Measurements from ENCODE around the gene SPC25. TPM values are rescaled to one million over a fixed set of nuclear protein-coding genes. Genes with fewer than 3 reads are reported as not detected.

Gene SPC25
- total and polyA plus RNA-seq, 9 donors: 0.34 to 2.4 (median 0.84) TPM

- no peak overlapping the region for H3K4me3 ChIP-seq
- TF ChIP-seq CTCF (IDR thresholded peaks at IDR 0.05) (no peak), POLR2A (IDR thresholded peaks at IDR 0.05) (no peak), EP300 (IDR thresholded peaks at IDR 0.05) (no peak)
- no peaks in the 10 kb centered on the region for H3K36me3 ChIP-seq
- 38 to 47% (median 43%) methylated on average over 2 of the region's 2 CpGs for WGBS, 3 donors
- intact Hi-C loops (cut with DNase I): no loop called here
- no peak for DNase-seq
- no peaks in the 10 kb centered on the region for H3K27me3 ChIP-seq
- H3K27ac ChIP-seq: no peak overlapping the region
- H3K9me3 ChIP-seq: no peaks in the 10 kb centered on the region
- H3K4me1 ChIP-seq (ENCODE audit: insufficient read depth): no peaks in the 10 kb centered on the region
These were observed 48.8 kb downstream of the SPC25 start for GRCh38 chr2:168841445-168841844.

GRCh38 chr2:168835969-168836368 lies 54.3 kb downstream of the SPC25 start:
- H3K4me3 ChIP-seq: no peak overlapping the region
- DNase-seq: no peak
- H3K4me1 ChIP-seq (ENCODE audit: insufficient read depth): no peaks in the 10 kb centered on the region
- TF ChIP-seq POLR2A (IDR thresholded peaks at IDR 0.05) (no peak), CTCF (IDR thresholded peaks at IDR 0.05) (no peak), EP300 (IDR thresholded peaks at IDR 0.05) (no peak)
- H3K9me3 ChIP-seq: no peaks in the 10 kb centered on the region
- intact Hi-C loops (cut with DNase I): no loop called here
- 94 to 99% (median 98%) methylated on average over 2 of the region's 2 CpGs for WGBS, 3 donors
- no peaks in the 10 kb centered on the region for H3K27me3 ChIP-seq
- no peak overlapping the region for H3K27ac ChIP-seq
- H3K36me3 ChIP-seq: no peaks in the 10 kb centered on the region

GRCh38 chr2:168831662-168832061 lies 58.6 kb downstream of the SPC25 start:
- Histone ChIP-seq H3K27me3 (no peaks in the 10 kb centered on the region), H3K36me3 (no peaks in the 10 kb centered on the region), H3K9me3 (no peaks in the 10 kb centered on the region), H3K27ac (no peak overlapping the region), H3K4me3 (no peak overlapping the region), H3K4me1 (ENCODE audit: insufficient read depth) (no peaks in the 10 kb centered on the region)
- no peak for TF ChIP-seq CTCF (IDR thresholded peaks at IDR 0.05)
- TF ChIP-seq POLR2A (IDR thresholded peaks at IDR 0.05): no peak
- no peak for TF ChIP-seq EP300 (IDR thresholded peaks at IDR 0.05)
- intact Hi-C loops (cut with DNase I): no loop called here
- DNase-seq: no peak

GRCh38 chr2:168830958-168831357 lies 59.3 kb downstream of the SPC25 start:
- Histone ChIP-seq H3K27me3 (no peaks in the 10 kb centered on the region), H3K4me1 (ENCODE audit: insufficient read depth) (no peaks in the 10 kb centered on the region), H3K4me3 (no peak overlapping the region), H3K9me3 (no peaks in the 10 kb centered on the region), H3K36me3 (no peaks in the 10 kb centered on the region), H3K27ac (no peak overlapping the region)
- no peak for TF ChIP-seq EP300 (IDR thresholded peaks at IDR 0.05)
- no peak for TF ChIP-seq CTCF (IDR thresholded peaks at IDR 0.05)
- TF ChIP-seq POLR2A (IDR thresholded peaks at IDR 0.05): no peak
- DNase-seq: no peak
- intact Hi-C loops (cut with DNase I): no loop called here

- no peak overlapping the region for H3K27ac ChIP-seq
- TF ChIP-seq POLR2A (IDR thresholded peaks at IDR 0.05) (no peak), CTCF (IDR thresholded peaks at IDR 0.05) (no peak), EP300 (IDR thresholded peaks at IDR 0.05) (no peak)
- H3K4me3 ChIP-seq: no peak overlapping the region
- H3K4me1 ChIP-seq (ENCODE audit: insufficient read depth): no peaks in the 10 kb centered on the region
- intact Hi-C loops (cut with DNase I): no loop called here
- no peaks in the 10 kb centered on the region for H3K36me3 ChIP-seq
- no peak for DNase-seq
- no peaks in the 10 kb centered on the region for H3K27me3 ChIP-seq
- no peaks in the 10 kb centered on the region for H3K9me3 ChIP-seq
These were observed 65.1 kb downstream of the SPC25 start for GRCh38 chr2:168825126-168825525.

All from ovary (tissue), 9 donors.